ENCODE data around the gene RHOF. TPM values are rescaled to one million over a fixed set of nuclear protein-coding genes. Genes with fewer than 3 reads are reported as not detected.
"Not testable (repeated sequence)": the region's sequence is repeated elsewhere in the genome, so short reads cannot be mapped to it uniquely, and the experiment has no call there.

Gene RHOF
- total RNA-seq, 4 donors from 2014 or later, result 3.2 to 20.4 (median 6.2) TPM

DNA sequence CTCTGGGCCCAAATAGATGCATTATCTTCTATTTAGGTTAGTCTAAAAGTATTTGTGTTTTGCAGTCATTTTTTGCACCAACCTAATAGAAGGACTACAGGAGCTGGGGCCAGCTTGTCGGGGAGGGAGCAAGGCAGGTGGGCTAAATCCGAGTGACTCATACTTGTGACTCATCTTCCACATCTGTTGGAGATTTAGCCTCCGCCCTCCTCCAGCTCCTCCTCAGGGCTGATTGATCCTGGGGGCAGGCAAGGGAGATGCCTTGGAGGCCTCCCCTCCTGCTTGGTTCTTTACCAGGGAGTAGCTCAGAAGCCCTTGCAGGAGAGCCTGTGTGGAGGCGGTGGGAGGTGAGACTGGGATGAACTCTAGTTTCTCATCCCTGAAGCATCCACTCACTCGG lies 27.9 kb downstream of the RHOF start:
- TF ChIP-seq, protein P1, sequence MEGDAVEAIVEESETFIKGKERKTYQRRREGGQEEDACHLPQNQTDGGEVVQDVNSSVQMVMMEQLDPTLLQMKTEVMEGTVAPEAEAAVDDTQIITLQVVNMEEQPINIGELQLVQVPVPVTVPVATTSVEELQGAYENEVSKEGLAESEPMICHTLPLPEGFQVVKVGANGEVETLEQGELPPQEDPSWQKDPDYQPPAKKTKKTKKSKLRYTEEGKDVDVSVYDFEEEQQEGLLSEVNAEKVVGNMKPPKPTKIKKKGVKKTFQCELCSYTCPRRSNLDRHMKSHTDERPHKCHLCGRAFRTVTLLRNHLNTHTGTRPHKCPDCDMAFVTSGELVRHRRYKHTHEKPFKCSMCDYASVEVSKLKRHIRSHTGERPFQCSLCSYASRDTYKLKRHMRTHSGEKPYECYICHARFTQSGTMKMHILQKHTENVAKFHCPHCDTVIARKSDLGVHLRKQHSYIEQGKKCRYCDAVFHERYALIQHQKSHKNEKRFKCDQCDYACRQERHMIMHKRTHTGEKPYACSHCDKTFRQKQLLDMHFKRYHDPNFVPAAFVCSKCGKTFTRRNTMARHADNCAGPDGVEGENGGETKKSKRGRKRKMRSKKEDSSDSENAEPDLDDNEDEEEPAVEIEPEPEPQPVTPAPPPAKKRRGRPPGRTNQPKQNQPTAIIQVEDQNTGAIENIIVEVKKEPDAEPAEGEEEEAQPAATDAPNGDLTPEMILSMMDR (IDR thresholded peaks at IDR 0.05), result no peak
- no peak for TF ChIP-seq POLR2A (IDR thresholded peaks at IDR 0.05)

DNA sequence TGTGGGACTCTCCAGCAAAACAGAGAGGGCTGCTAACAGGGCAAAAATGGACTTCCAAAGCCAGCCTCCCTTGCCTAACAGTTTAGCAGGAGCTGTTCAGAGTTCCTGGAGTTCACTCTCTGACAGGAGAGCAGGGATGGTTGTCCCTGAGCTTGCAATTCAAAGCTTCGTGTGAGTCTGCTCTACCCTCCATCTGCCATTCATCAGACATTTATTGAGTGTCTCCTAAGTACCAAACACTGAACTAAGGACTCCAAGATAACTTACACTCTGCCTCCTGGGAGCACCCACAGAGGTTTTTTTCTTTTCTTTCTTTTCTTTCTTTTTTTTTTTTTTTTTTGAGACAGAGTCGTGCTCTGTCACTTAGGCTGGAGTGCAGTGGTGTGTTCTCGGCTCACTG lies 28.7 kb downstream of the RHOF start:
- Histone ChIP-seq H3K36me3 (no peaks in the 10 kb centered on the region), H3K4me1 (peaks cover 0 to 28% (median 13%) of the 10 kb centered on the region in 3 donors), H3K9me3 (no peaks in the 10 kb centered on the region), H3K27ac (no peak overlapping the region), H3K27me3 (no peaks in the 10 kb centered on the region), H3K4me3 (no peak overlapping the region)
- WGBS, 2 donors, result 80 to 94% methylated on average over 3 of the region's 3 CpGs
- DNase-seq, result no peak
- intact Hi-C loops (cut with DNase I), result no loop called here
- TF ChIP-seq POLR2A (IDR thresholded peaks at IDR 0.05), result no peak
- TF ChIP-seq, protein P1 (IDR thresholded peaks at IDR 0.05), result no peak

More for the DNA sequence above, 27.9 kb downstream of the RHOF start:
- Histone ChIP-seq H3K27ac (no peak overlapping the region), H3K27me3 (no peaks in the 10 kb centered on the region), H3K4me3 (no peak overlapping the region), H3K4me1 (peaks cover 0 to 28% (median 13%) of the 10 kb centered on the region in 3 donors), H3K9me3 (no peaks in the 10 kb centered on the region), H3K36me3 (no peaks in the 10 kb centered on the region)
- DNase-seq, result no peak
- 40 to 55% methylated on average over 1 to 3 of the region's 5 CpGs for WGBS, 2 donors
- intact Hi-C loops (cut with DNase I), result no loop called here

DNA sequence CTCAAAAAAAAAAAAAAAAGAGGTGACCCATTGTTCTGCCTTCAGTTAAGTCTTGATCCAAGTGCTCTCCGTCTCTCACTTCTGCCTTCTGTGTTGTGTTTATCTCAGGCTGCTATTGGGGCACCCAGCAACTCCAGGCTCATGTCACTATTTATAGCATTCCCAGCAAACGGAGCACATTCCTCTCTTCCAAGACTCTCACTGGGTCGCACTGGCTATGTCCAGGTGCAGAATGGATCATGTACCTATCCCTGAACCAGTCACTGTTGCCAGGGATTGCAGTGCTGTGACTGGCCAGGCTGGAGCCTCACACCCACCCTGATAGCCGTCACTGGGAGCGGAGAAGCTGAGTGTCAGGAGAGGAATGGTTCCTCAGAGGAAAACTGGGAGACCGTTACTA lies 31.2 kb downstream of the RHOF start:
- intact Hi-C loops (cut with DNase I), result no loop called here
- Histone ChIP-seq H3K4me3 (no peak overlapping the region), H3K36me3 (peaks cover 0 to 5% (median 0%) of the 10 kb centered on the region in 3 donors), H3K27me3 (no peaks in the 10 kb centered on the region), H3K4me1 (peaks cover 0 to 10% (median under 1%) of the 10 kb centered on the region in 3 donors), H3K27ac (no peak overlapping the region), H3K9me3 (no peaks in the 10 kb centered on the region)
- 76 to 88% methylated on average over 6 of the region's 6 CpGs for WGBS, 2 donors
- no peak for TF ChIP-seq POLR2A (IDR thresholded peaks at IDR 0.05)
- TF ChIP-seq, protein P1 (IDR thresholded peaks at IDR 0.05), result no peak
- DNase-seq, result no peak

DNA sequence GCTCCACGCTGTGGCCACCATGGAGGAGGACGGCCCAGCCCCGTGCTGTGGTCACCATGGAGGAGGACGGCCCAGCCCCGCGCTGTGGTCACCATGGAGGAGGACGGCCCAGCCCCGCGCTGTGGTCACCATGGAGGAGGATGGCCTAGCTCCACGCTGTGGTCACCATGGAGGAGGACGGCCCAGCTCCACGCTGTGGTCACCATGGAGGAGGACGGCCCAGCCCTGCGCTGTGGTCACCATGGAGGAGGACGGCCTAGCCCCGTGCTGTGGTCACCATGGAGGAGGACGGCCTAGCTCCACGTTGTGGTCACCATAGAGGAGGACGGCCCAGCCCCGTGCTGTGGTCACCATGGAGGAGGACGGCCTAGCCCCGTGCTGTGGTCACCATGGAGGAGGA lies 35.0 kb downstream of the RHOF start:
- H3K27me3 ChIP-seq; DNase-seq; H3K9me3 ChIP-seq; H3K36me3 ChIP-seq; H3K27ac ChIP-seq; H3K4me3 ChIP-seq; intact Hi-C loops (cut with DNase I); H3K4me1 ChIP-seq: not testable (repeated sequence)
- no CpG with 5 or more reads among the region's 22 CpGs for WGBS, 2 donors

DNA sequence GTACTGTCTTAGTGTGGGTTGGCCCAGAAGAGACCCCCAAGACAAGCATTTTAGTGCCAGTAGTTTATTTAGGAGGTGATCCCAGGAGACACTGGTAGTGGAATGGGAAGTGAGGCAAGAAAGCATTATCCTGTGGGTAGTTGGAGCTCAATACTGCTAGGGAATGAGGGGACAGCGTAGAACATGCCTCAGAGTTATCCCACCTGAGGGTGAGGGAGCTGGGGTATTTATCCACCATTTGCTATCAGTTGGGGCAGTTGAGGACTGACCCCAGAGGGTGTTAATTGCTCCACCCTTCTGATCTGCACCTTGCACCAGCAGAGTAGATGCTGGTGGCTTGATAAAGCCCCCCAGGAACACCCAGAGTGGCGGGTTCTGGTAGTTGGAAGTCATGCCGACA lies 37.9 kb downstream of the RHOF start:
- H3K27ac ChIP-seq, result no peak overlapping the region
- DNase-seq, result no peak
- H3K4me3 ChIP-seq, result no peak overlapping the region
- peaks cover 0 to 30% (median 0%) of the 10 kb centered on the region in 3 donors for H3K36me3 ChIP-seq
- no peaks in the 10 kb centered on the region for H3K4me1 ChIP-seq
- no peaks in the 10 kb centered on the region for H3K9me3 ChIP-seq
- 89 to 90% methylated on average over 1 to 3 of the region's 3 CpGs for WGBS, 2 donors
- no peaks in the 10 kb centered on the region for H3K27me3 ChIP-seq
- TF ChIP-seq POLR2A (IDR thresholded peaks at IDR 0.05), result no peak
- TF ChIP-seq, protein P1 (IDR thresholded peaks at IDR 0.05), result no peak
- intact Hi-C loops (cut with DNase I), result no loop called here

DNA sequence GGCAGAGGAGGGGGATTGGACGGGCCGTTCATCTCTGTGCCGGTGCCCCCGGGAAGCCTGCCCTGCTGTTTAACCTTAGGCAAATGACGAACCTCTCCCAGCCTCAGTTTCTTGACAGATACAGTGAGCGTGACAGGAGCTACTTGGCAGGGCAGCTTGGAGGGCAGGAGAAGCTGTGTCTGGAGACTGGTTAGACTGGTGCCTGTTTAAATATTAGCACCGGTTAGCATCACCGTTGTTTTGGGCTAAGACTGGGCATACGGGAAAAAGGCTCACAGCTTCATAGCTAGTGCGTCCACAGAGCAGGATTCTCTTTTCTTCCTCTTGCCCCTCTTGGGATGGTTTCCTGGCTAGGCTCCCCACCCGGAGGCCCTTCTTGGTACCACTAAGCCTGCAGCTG lies 38.7 kb downstream of the RHOF start:
- TF ChIP-seq, protein P1 (IDR thresholded peaks at IDR 0.05), result no peak
- TF ChIP-seq POLR2A (IDR thresholded peaks at IDR 0.05), result no peak
- Histone ChIP-seq H3K9me3 (no peaks in the 10 kb centered on the region), H3K27me3 (no peaks in the 10 kb centered on the region), H3K4me3 (no peak overlapping the region), H3K27ac (no peak overlapping the region), H3K36me3 (peaks cover 0 to 30% (median 0%) of the 10 kb centered on the region in 3 donors), H3K4me1 (no peaks in the 10 kb centered on the region)
- intact Hi-C loops (cut with DNase I), result no loop called here
- WGBS, 2 donors, result 85 to 97% methylated on average over 6 to 8 of the region's 11 CpGs
- no peak for DNase-seq

Data from esophagus squamous epithelium (tissue), 5 donors.